VCaP (cell line): ENCODE measurements around the gene BTNL3.
"Not testable (repeated sequence)": the region's sequence is repeated elsewhere in the genome, so short reads cannot be mapped to it uniquely, and the experiment has no call there.

Experiments used
- H3K27ac ChIP-seq: fragments of 450-650 bp; 2 replicates; pipeline ENCODE4 v1.5.1; 2017
- TF ChIP-seq, protein P1 (sequence below): fragments of 450-650 bp; conservative IDR thresholded peaks from 2 replicates; pipeline ENCODE4 v1.5.1; 2017; ENCODE audit warnings: mild to moderate bottlenecking, moderate library complexity

The BTNL3 gene

GRCh38 chr5:181044662-181045305 is 56.1 kb downstream of the BTNL3 start:
- TF ChIP-seq, protein P1, sequence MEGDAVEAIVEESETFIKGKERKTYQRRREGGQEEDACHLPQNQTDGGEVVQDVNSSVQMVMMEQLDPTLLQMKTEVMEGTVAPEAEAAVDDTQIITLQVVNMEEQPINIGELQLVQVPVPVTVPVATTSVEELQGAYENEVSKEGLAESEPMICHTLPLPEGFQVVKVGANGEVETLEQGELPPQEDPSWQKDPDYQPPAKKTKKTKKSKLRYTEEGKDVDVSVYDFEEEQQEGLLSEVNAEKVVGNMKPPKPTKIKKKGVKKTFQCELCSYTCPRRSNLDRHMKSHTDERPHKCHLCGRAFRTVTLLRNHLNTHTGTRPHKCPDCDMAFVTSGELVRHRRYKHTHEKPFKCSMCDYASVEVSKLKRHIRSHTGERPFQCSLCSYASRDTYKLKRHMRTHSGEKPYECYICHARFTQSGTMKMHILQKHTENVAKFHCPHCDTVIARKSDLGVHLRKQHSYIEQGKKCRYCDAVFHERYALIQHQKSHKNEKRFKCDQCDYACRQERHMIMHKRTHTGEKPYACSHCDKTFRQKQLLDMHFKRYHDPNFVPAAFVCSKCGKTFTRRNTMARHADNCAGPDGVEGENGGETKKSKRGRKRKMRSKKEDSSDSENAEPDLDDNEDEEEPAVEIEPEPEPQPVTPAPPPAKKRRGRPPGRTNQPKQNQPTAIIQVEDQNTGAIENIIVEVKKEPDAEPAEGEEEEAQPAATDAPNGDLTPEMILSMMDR = no peak
- H3K27ac ChIP-seq = peak overlapping the region; percentile 37; the same call in 1 of the 2 replicates

GRCh38 chr5:181045316-181045715 is 56.7 kb downstream of the BTNL3 start:
- TF ChIP-seq, protein P1 = no peak
- peak overlapping the region; percentile 37; the same call in 1 of the 2 replicates for H3K27ac ChIP-seq

- not testable (repeated sequence) for H3K27ac ChIP-seq
These were observed 57.2 kb downstream of the BTNL3 start for GRCh38 chr5:181045857-181046256.

GRCh38 chr5:181047288-181047687 is 58.6 kb downstream of the BTNL3 start:
- TF ChIP-seq, protein P1 = no peak
- no peak overlapping the region for H3K27ac ChIP-seq

- no peak overlapping the region for H3K27ac ChIP-seq
- TF ChIP-seq, protein P1 = no peak
These were observed 59.3 kb downstream of the BTNL3 start for GRCh38 chr5:181047921-181048320.

- TF ChIP-seq, protein P1 = no peak
- peak overlapping the region; percentile 91 for H3K27ac ChIP-seq
These were observed 61.4 kb downstream of the BTNL3 start for GRCh38 chr5:181050016-181050415.

GRCh38 chr5:181051841-181052671 is 63.4 kb downstream of the BTNL3 start:
- TF ChIP-seq, protein P1 = no peak
- H3K27ac ChIP-seq = peak overlapping the region; percentile 91
